Lower leg skin (tissue), 3 donors: Measurements from ENCODE around the gene KCNJ14.

Experiments
- CTCF ChIP-seq, 3 donors: fragments of 450-650 bp; IDR thresholded peaks; one replicate each; pipeline ENCODE4 v1.5.1; 2016; ENCODE audit warnings: antibody characterized with exemption in 3 of 3, mild to moderate bottlenecking in 3 of 3, moderate library complexity in 2 of 3
- POLR2A ChIP-seq, 2 donors: fragments of 450-650 bp; IDR thresholded peaks; one replicate each; pipeline ENCODE4 v1.6.1; 2016 to 2017; ENCODE audit warnings: antibody characterized with exemption in 2 of 2, mild to moderate bottlenecking in 1 of 2, moderate library complexity in 1 of 2

GRCh38 chr19:48458016-48458415 is 2.6 kb downstream of the KCNJ14 start:
- TF ChIP-seq CTCF (IDR thresholded peaks at IDR 0.05) (no peak), POLR2A (IDR thresholded peaks at IDR 0.05) (no peak)
